A549 treated with GW870086 at 1 μM for 4 hours (cell line): Measurements from ENCODE around the gene FAM117B. TPM values are rescaled to one million over a fixed set of nuclear protein-coding genes. Genes with fewer than 3 reads are reported as not detected.

Experiments
- total RNA-seq: library from RNA; stranded (reverse); fragments of 200-300 nt; extraction: Qiagen RNA extraction; gene quantifications from 5 replicates; pipeline ENCODE4 v1.2.3, GENCODE V29; 2022; ENCODE audit warnings: low read depth

FAM117B gene
- 1.8 to 2.4 TPM (median 2.3 TPM) in 5 replicates for total RNA-seq

DNA sequence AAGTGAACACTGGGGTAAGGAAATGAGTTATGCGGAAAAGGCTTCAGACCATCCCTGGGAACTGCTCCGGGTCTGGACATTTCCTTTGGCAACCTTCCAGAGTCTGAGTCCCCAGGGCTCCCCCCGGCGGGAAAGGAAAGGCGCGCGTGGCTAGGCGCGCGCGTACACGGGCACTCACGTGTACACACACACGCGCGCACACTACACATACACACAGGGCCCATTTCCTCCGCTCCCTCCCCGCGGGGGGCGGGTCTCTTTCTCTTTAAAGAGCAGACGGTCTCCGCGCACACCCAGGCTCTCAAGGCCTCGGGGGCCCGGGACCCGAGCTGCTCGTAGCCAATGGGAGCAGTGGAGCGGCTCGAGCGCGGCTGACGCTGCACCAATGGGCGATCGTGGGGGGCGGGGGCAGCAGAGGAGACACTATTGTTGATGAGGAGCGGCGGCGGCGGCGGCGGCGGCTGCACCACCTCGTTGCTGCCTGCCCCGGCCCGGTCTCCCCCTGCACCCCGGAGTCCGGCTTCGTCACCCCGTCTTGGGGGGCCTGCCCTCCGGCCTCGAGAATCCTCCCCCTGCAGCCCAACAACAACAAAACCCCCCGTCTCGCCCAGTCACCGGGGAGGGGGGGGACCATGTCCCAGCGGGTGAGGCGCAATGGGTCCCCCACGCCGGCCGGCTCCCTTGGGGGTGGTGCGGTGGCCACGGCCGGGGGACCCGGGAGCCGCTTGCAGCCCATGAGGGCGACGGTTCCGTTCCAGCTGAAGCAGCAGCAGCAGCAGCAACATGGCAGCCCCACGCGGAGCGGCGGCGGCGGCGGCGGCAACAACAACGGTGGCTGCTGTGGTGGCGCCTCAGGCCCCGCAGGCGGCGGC, at the start of gene FAM117B:
Gene FAM117B (plus strand): TSS at position 414 of the 872 bp plus-strand sequence. CDS start 219 bp downstream, at position 633.

Other genes with a start within 250 kb of the FAM117B start
- 1.1 to 2.2 TPM (median 1.8 TPM) in 5 replicates for gene ICA1L, start 236.8 kb downstream of the FAM117B start, total RNA-seq